ENCODE measurements around the gene SEC24B. TPM values are rescaled to one million over a fixed set of nuclear protein-coding genes. Genes with fewer than 3 reads are reported as not detected.

The SEC24B gene
- total RNA-seq, 1 donor from 2014 or later, result 32.1 TPM

GRCh38 chr4:109435635-109436034 lies 2.0 kb downstream of the SEC24B start:
- no peak for TF ChIP-seq EZH2 (IDR thresholded peaks at IDR 0.05)
- no peak for TF ChIP-seq CTCF (IDR thresholded peaks at IDR 0.05)
- TF ChIP-seq EZH2phosphoT487 (IDR thresholded peaks at IDR 0.05), result no peak
- Histone ChIP-seq H4K20me1 (ENCODE audit: low read depth) (peaks cover 62% of the 10 kb centered on the region), H3K27ac (no peak overlapping the region), H3K27me3 (no peaks in the 10 kb centered on the region), H3K4me2 (peak overlapping the region; percentile 85), H3F3A (ENCODE audit: low read depth) (peaks cover 4% of the 10 kb centered on the region), H3K79me2 (ENCODE audit: low read depth) (peaks cover 76% of the 10 kb centered on the region), H3K9ac (peak overlapping the region; percentile 38), H3K4me3 (peak overlapping the region; percentile 94), H3K36me3 (no peaks in the 10 kb centered on the region), H3K4me1 (peaks cover 30% of the 10 kb centered on the region), H3K9me3 (ENCODE audit: low read depth) (no peaks in the 10 kb centered on the region), H2AFZ (replicated peaks) (no peak overlapping the region)
- Mint-ChIP-seq H3K9me3 (no peaks in the 10 kb centered on the region), H3K4me3 (peak overlapping the region; percentile 93), H3K27me3 (ENCODE audit: insufficient read depth, low read depth) (peaks cover 4% of the 10 kb centered on the region), H3K4me1 (peaks cover 31% of the 10 kb centered on the region), H3K27ac (no peak overlapping the region), H3K36me3 (peaks cover 4% of the 10 kb centered on the region)
- no peak for DNase-seq (ENCODE audit: low spot score)

- Histone ChIP-seq H3K27ac (no peak overlapping the region), H3K4me1 (peaks cover 33% of the 10 kb centered on the region), H3K4me3 (no peak overlapping the region), H4K20me1 (ENCODE audit: low read depth) (peaks cover 71% of the 10 kb centered on the region), H3K9me3 (ENCODE audit: low read depth) (no peaks in the 10 kb centered on the region), H3K79me2 (ENCODE audit: low read depth) (peaks cover 85% of the 10 kb centered on the region), H3K9ac (no peak overlapping the region), H3K36me3 (no peaks in the 10 kb centered on the region), H3K27me3 (no peaks in the 10 kb centered on the region), H3F3A (ENCODE audit: low read depth) (peaks cover 4% of the 10 kb centered on the region), H3K4me2 (peak overlapping the region; percentile 85), H2AFZ (replicated peaks) (no peak overlapping the region)
- Mint-ChIP-seq H3K36me3 (no peaks in the 10 kb centered on the region), H3K4me1 (peaks cover 32% of the 10 kb centered on the region), H3K4me3 (no peak overlapping the region), H3K27ac (no peak overlapping the region), H3K9me3 (no peaks in the 10 kb centered on the region), H3K27me3 (ENCODE audit: insufficient read depth, low read depth) (peaks cover 4% of the 10 kb centered on the region)
- TF ChIP-seq EZH2 (IDR thresholded peaks at IDR 0.05) (no peak), EZH2phosphoT487 (IDR thresholded peaks at IDR 0.05) (no peak), CTCF (IDR thresholded peaks at IDR 0.05) (no peak)
- DNase-seq (ENCODE audit: low spot score), result no peak
Observed at GRCh38 chr4:109436504-109436903, 2.9 kb downstream of the SEC24B start.

- Histone ChIP-seq H3K4me2 (no peak overlapping the region), H3K27me3 (no peaks in the 10 kb centered on the region), H4K20me1 (ENCODE audit: low read depth) (peaks cover 70% of the 10 kb centered on the region), H3F3A (ENCODE audit: low read depth) (no peaks in the 10 kb centered on the region), H3K27ac (no peak overlapping the region), H3K9ac (no peak overlapping the region), H2AFZ (replicated peaks) (no peak overlapping the region), H3K79me2 (ENCODE audit: low read depth) (peaks cover 100% of the 10 kb centered on the region), H3K4me3 (no peak overlapping the region), H3K4me1 (peaks cover 11% of the 10 kb centered on the region), H3K36me3 (peaks cover 2% of the 10 kb centered on the region), H3K9me3 (ENCODE audit: low read depth) (no peaks in the 10 kb centered on the region)
- Mint-ChIP-seq H3K4me1 (peaks cover 17% of the 10 kb centered on the region), H3K27me3 (ENCODE audit: insufficient read depth, low read depth) (peaks cover 2% of the 10 kb centered on the region), H3K4me3 (no peak overlapping the region), H3K9me3 (peaks cover 8% of the 10 kb centered on the region), H3K27ac (no peak overlapping the region), H3K36me3 (peaks cover 12% of the 10 kb centered on the region)
- TF ChIP-seq CTCF (IDR thresholded peaks at IDR 0.05), result no peak
- TF ChIP-seq EZH2 (IDR thresholded peaks at IDR 0.05), result no peak
- TF ChIP-seq EZH2phosphoT487 (IDR thresholded peaks at IDR 0.05), result no peak
- DNase-seq (ENCODE audit: low spot score), result no peak
Observed at GRCh38 chr4:109440948-109441347, 7.3 kb downstream of the SEC24B start.
